ENCODE data around the gene HEMGN.
"Not testable (repeated sequence)": the region's sequence is repeated elsewhere in the genome, so short reads cannot be mapped to it uniquely, and the experiment has no call there.

HEMGN gene

DNA sequence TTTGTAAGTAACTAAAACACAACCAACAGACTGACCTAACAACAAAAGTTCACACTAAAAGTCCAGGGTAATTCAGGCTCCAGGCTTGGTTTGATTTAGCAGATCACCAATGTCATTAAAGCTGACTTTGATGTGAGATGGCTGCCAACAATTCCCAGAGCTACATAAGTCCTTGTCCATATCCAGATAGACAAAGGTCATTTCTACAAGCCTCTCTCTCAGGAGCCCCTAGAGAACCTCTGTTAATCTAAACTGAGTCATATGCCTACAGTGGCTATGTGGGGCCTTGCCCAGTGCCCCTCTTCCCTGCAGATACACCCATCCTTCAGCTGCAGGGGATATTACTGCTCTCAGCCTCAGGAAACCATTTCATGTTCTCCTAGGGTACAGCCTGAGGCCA is 26.9 kb upstream of the HEMGN start:
- DNase-seq (ENCODE audit: low spot score): no peak

DNA sequence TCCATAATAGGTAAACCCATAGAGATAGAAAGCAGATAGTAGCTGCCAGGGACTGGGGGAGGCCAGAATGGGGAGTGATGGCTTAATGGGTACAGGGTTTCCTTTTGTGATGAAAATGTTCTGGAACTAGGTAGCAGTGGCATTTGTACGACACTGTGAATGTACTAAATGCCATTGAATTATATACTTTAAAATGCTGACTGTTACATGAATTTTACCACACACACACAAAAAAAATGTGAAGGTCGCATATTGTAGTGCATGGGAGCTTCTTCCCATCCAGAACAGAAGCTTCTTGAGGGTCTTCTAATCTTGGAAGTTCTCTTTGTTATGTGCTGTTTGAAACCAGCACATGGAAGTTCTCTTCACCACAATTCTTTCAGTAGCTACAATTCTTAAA is 25.3 kb upstream of the HEMGN start:
- DNase-seq (ENCODE audit: low spot score): no peak

DNA sequence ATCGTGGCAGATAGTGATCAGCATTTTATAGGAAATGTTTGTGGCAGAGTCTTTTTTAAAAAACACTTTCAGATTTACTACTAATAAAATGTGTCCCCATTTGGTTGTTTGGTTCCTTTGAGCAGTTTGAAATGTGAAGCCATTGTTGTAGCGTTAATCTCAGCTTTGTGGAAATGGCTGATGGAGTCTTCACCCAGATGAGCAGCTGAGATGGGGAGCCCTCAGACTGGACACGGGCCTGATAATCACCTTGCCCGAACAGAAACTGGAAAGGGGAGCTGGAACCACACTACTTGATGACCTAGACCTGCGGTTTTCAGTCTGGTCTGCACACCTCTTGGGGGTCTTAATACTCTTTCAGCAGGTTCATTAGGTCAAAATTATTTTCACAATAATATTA is 24.6 kb upstream of the HEMGN start:
- no peak for DNase-seq (ENCODE audit: low spot score)

DNA sequence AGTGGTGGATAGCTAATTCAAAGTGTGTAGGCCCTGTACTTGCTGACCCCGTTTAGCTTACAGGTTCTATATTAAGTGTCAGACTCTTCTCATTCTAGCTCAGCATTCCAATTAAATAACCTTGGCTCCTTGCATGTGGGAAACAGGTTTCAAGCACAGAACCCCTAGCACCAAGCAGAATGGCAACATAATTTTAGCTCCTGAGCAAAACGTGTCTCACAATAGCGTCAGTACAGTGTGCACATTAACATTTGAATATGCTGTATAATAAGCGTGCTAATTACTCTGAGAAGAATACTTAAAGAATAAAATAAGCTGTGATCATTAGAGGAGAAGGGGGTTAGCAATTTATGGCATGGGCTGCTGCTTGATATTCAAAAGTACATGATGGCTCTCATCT is 24.2 kb upstream of the HEMGN start:
- no peak for DNase-seq (ENCODE audit: low spot score)

DNA sequence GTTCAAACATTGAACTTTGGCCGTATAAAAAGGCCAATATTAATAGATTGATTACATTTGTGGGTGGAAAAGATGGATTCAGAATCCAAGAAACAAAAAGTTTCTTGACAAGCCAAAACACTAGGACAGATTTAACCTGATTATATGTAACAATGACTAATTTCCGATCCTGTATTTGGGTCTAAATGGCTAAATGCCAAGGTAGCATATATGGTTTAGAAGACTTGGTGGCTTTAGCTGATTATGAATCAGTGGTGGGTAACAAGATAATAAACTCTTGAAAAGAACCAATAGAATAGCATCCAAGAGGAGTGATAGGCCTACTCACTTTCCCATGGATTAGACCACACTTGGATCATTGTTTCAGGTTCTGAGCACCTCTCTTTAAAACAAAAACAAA is 23.4 kb upstream of the HEMGN start:
- DNase-seq (ENCODE audit: low spot score): no peak

DNA sequence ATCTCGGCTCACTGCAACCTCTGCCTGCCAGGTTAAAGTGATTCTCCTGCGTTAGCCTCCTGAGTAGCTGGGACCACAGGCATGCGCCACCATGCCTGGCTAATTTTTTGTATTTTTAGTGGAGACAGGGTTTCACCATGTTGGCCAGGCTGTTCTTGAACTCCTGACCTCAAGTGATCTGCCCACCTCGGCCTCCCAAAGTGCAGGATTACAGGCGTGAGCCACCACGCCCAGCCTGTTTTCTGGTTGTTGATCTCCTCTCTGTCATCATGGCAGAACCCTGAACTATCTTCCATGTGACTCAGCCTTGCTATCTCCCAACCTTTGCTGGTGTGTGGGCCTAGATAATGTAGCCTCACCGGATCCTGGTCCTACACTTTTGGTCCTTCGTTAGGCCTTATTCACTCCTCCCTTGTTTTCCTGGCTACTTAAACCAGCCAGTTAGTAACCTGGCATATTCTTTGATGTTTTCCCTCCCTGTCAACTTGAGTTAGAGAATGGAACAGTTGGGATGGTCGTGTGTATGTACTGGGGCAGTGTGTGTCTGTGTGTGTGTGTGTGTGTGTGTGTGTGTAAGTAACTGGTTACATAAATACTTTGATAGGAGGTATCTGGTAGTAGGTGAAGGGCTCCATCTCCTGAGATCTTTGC is 22.8 kb upstream of the HEMGN start:
- DNase-seq (ENCODE audit: low spot score): not testable (repeated sequence)

DNA sequence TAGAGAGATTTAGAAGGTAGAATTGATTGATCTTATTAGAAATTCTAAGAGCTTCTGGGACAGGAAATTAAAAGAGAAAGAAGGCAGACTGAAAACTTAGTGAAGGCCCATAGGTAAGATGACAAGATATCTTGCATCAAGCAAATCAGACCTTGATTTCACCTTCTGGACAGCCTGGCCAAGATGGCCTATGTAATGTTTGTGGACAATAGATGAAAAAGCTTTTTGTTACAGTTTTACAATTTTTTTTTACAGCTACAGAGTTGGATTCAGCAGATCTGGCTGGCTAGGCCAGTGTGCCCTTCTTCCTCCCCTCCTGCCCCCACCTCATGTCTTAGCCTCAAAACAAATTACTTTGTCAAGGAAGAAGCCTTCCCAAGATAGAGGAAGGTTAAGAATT is 21.6 kb upstream of the HEMGN start:
- DNase-seq (ENCODE audit: low spot score): no peak

DNA sequence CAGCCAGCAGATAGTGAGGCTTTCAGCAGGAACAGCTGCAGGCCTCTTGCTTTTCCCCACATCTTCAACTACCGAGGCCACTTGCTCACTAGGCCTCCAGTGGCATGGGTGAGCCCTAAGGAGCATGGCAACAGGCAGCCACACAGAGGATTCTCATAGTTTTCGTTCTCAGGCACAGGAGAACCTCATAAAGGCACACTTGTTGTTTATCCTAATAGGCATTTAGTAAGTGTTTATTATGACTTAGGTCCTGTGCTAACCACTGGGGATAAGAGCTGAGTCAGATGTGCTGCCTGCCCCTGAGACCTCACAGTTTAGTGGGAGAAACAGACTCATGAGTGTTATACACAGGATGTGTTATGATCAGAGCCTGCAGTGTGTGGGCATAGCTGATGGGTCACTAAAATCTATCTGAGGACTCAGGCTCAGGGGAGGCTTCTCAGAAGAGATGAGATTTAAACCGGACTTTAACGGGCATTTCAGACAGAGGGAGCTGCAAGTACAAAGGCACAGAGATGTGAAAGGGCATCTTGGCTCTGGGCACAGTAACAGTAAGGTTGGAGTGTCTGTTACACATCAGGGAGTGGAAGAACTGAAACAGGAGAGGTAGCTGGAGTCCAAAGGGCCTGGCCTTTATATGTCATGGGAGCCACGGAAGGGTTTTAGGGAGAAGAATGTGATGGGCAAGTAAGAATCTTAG is 21.0 kb upstream of the HEMGN start:
- peak; percentile 60 for DNase-seq (ENCODE audit: low spot score)

DNA sequence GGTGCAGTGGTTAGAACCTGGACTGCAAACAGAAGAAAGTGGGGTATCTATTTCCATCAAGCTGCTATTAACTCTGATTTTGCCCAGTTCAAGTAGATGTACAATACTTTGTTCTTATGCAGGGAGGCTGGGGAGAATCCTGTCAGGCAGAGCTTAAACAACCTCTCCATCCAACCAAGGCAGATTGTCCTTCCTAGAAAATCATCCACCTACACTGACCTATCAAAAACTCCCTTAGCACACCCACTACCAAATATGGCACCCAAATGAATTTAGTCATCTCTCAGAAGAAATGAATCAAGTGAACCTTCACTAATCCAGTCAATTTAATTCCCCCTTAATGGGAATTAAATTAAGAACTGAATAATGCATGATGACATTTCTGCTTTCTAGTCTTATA is 18.4 kb upstream of the HEMGN start:
- no peak for DNase-seq (ENCODE audit: low spot score)

DNA sequence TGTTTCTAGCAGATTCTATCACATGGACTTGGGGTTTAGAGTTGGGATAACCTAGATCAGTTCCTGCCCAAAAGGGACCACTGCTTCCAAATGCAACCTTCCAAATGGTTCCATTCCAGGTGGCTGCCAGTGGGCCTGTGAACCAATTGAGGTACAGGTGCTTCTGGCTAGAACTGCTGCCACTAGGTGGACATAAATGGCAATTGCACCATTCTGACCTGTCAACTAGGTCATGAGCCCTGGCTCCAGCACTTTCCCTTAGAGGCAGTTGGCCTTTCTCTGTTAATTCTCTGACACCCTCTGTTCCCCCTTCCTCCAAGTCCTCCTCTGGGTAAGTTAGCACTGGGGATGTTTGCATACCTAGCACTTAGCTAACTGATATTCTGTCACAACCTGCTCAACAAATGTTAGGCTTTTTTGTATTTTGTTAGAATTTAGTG is 16.6 kb upstream of the HEMGN start:
- DNase-seq (ENCODE audit: low spot score): peak; percentile 15

DNA sequence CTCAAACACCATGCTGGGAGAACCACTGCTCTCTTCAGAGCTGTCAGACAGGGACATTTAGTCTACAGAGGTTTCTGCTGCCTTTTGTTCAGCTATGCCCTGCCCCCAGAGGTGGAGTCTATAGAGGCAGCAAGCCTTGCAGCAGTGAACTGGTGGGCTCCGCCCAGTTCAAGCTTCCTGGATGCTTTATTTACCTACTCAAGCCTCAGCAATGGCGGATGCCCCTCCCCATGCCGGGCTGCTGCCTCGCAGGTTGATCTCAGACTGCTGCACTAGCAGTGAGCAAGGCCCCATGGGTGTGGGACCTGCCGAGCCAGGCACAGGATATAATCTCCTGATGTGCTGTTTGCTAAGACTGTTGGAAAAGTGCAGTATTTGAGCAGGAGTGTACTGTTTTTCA is 12.9 kb upstream of the HEMGN start:
- DNase-seq (ENCODE audit: low spot score): not testable (repeated sequence)

DNA sequence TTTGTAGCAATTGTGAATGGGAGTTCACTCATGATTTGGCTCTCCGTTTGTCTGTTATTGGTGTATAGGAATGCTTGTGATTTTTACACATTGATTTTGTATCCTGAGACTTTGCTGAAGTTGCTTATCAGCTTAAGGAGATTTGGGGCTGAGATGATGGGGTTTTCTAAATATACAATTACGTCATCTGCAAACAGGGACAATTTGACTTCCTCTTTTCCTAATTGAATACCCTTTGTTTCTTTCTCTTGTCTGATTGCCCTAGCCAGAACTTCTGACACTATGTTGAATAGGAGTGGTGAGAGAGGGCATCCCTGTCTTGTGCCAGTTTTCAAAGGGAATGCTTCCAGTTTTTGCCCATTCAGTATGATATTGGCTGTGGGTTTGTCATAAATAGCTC is 9.1 kb upstream of the HEMGN start:
- not testable (repeated sequence) for DNase-seq (ENCODE audit: low spot score)

DNA sequence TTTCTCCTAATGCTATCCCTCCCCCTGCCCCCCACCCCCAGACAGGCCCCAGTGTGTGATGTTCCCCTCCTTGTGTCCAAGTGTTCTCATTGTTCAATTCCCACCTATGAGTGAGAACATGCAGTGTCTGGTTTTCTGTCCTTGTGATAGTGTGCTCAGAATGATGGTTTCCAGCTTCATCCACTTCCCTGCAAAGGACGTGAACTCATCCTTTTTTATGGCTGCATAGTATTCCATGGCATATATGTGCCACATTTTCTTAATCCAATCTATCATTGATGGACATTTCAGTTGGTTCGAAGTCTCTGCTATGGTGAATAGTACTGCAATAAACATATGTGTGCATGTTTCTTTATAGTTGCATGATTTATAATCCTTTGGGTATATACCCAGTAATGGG is 7.5 kb upstream of the HEMGN start:
- DNase-seq (ENCODE audit: low spot score): not testable (repeated sequence)

DNA sequence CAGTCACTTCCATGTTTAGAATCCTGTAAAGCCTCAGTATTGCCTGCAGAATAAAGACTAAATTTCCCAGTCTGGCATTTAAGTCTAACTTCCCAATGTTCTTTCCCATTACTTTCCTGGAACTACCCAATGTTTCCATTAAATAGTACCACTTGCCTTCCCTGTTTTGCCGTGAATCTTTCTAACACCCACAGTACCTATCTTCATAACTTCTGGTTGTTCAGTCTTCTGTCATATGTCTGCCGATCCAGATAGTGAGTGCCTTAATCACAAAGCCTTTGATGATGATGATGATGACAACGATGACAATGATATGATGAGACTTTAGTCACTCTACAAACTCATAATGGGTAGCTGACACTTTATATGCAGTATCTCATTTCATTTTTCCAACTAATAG is 6.6 kb upstream of the HEMGN start:
- DNase-seq (ENCODE audit: low spot score): no peak

DNA sequence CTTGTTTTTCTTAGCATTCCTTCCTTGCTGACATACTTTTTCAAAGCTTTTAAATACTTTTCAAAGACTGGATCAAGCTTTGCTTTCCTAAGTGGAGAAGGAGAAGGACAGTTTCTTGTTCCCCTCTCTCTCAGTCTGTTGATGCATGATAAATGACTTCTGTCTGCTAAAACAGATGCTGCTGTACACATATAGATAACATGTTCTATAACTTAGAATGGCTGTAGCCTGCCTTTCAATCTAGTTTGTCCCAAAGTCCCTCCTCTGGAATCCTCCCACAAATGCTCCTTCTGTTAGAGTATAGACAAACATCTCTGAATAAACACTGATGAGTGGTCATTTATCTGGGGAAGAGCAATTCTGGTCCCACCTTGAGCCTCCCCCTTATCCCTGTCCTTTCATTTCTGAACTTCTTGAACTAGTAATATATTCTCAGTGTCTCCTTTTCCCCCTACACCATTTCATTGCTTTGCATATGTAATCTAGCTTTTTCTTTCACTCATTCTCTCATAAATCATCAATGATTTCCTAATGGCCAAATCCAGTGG is 5.4 kb upstream of the HEMGN start:
- no peak for DNase-seq (ENCODE audit: low spot score)

DNA sequence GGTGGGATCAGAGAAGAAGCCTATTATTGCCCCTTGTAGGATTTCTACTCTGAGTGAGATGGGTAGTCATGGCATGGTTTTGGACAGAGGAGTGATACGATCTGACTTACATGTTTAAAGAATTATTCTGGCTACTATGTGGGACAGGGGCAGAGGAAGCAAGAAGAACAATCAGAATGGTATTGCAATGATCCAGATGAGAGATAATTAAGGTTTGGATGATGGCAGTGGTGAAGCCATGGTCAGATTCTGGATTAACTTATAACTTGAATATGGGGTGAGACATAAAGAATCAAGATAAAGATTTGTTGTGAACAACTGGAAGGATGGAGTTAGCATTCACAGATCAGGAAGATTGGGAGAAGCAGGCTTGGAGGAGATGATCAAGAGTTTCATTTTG is 3.4 kb upstream of the HEMGN start:
- no peak for DNase-seq (ENCODE audit: low spot score)

DNA sequence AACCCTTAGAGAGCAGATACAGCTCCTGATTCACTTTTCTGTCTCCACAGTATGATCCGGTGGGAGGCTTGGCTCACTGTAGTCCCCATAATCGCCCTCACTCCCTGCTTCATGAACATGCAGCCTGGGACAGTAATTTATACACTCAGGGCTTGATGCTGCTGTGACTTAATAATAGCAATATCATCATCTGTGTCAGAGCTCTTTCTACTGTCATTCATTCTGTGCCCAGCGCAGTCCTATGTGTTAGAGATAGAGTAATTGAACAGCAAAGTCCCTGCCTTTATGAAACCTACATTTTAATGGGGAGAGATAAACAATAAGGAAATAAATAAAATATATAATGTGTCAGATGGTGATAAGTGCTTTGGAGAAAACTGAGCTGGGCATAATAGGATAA is 2.8 kb upstream of the HEMGN start:
- DNase-seq (ENCODE audit: low spot score): no peak

DNA sequence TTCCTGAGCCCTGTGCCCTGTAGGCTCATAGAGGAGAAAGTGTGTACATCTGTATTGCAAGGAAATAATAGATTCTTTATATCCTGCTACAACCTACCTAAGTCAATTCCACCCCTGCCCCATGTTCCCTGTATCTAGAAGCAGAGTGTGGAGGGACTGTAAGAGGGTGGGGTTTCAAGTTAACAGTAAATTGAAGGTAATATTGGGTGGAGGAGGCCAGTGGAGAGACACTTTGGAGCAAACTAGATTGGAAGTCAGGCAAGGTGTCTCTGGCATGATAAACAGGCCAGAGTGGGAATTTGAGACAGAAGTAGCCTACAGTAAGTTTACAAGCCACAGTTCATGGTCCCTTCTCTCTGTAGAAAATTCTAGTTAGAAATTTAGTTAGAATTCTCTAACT is 2.3 kb upstream of the HEMGN start:
- DNase-seq (ENCODE audit: low spot score): no peak

DNA sequence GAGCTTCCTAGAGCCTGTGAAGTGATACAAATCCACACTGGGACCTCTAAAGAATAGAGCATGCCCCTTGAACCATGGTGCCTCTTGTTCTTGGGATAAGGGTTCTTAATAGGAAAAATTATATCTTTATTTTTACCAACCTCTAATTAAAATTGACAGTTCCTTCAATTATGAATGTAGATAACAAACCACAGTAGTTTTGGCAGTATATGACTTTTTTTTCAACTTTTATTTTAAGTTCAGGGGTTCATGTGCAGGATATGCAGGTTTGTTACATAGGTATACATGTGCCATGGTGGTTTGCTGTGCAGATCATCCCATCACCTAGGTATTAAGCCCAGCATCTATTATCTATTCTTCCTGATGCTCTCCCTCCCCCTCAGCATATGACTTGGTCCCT is 974 bp downstream of the HEMGN start:
- DNase-seq (ENCODE audit: low spot score): no peak

DNA sequence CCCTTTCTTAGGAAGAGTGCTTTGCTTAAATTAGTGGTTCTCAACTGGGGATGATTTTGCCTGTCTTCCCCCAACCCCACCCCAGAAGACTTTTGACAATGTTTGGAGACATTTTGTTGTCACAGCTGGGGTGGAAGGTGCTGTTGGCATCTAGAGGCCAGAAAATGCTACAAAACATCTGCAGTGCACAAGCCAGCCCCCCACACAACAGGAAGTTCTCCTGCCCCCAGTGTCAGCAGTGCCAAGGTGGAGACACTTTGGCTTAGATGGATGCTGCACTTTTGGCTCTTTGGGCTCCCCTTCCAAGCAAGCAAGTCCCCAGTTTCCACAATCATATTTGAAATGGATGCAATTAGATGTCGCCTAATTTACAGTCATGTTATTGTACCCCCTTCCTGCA is 2.7 kb downstream of the HEMGN start:
- DNase-seq (ENCODE audit: low spot score): no peak

DNA sequence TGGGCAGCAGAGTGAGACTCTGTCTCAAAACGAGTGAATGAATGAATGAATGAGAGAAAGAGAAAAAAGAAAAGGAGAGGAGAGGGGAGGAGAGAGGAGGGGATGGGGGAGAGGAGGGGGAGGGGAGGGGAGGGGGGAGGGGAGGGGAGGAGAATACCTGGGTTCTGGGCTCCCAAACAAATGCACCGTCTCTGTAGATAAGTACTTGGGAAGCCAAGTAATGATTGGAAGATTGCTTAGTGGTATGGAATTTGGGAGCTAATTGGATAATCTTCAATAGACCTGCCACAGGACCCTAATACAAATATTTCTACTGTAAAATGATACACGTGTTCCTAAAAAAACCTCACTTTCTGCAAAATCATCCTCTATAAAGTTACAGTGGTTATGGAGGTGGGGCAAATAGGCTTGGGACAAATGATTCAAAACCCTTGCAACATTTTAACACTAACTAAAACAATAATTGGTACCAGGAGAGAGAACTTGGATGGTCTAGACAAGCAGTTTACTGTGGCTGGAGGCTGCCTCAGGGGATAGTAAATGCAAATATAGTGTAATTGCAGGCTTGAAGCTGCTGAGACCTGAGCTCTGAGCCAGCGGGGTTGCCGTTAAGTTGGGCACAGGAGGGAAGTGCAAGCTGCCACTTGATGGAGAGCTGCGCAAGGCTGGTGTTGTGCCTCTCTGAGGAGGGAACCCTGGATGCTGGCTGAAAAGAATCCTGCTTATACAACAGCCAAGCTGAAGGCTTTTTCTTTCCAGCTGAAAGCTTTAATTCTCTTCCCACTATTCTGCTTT is 3.5 kb downstream of the HEMGN start:
- DNase-seq (ENCODE audit: low spot score): no peak

DNA sequence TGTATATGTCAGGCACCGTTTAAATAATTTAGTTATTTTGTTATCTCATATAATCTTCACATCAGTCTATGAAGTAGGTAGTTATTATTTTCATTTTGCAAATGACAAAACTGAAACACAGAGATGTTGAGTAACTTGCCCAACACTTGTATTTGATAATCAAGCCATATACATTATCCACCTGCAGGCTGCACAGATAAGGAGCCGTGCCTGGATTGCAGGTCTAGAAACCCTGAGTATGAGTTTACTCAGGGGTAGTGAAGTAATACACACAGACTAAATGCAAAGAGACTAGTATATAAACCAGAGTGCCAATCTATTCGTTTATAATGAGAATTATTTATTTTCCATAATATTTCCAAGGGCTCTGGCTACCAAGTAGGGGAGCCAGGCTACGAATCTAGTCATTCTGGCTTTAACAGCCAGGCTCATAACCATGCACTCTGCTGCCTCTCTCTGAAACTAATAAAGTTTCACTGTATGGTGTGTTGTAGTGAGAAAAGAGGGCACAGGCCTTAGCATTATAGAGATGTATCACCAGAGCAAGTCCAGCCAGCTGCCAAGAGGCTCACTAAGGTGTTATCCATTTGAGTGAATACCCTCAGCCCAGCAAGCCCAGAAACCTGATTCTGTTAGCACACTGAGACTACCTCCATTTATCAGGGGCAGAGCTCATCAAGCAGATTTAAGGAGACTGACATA is 4.5 kb downstream of the HEMGN start:
- DNase-seq (ENCODE audit: low spot score): no peak

All from AG08396 (cell line).